ENCODE data around the gene COBLL1.

- TF ChIP-seq CTCF (IDR thresholded peaks at IDR 0.05) (no peak), POLR2AphosphoS5 (IDR thresholded peaks at IDR 0.05) (no peak)
Measured at GRCh38 chr2:164644036-164644700, 197.5 kb downstream of the COBLL1 start.
